Skeletal muscle cell (primary cell): Measurements from ENCODE around the gene UBTD1.
"Not testable (repeated sequence)": the region's sequence is repeated elsewhere in the genome, so short reads cannot be mapped to it uniquely, and the experiment has no call there.

ENCODE experiments used
- DNase-seq: peaks from one replicate; pipeline ENCODE4 v3.0.0-alpha.2; 2010; ENCODE audit warnings: low read depth
- H3K4me3 ChIP-seq: 2 replicates; pipeline ENCODE4 v1.5.1; 2011; ENCODE audit warnings: low read depth, mild to moderate bottlenecking, control low read depth, low read length, moderate library complexity

UBTD1 gene

DNA sequence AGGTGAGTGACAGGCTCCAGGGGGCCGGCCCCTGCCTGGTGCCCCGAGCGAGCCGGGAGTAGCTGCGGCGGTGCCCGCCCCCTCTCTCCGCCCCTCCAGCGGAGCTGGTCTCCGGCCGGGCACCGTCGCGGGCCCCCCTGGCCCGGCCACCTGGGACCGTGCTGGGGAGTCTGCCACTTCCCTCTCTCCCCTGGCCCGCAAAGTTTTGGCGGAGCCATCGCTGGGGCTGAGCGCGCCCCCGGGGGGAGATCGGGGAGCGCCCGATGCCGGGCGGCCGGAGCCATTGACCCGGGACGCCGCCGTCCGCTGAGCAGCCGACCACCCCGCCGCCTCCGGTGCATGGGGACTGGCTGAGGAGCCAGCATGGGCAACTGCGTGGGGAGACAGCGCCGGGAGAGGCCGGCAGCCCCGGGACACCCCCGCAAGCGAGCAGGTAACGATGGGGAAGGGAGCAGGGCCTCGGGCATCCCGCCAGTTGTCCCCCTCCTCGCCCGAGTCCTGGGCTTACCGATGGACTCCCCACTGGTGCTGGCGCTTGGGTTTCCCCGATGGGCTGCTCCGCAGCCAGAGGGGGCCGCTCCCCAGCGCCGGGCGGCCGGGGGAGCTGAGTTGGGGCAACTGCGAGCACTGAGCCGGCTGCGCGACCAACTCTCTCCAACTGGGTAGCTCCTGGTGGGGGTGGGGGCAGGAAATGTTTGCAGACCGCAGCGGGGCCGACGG, at the start of gene UBTD1:
Gene UBTD1 (plus strand): TSS at position 84 of the 720 bp plus-strand sequence. CDS start 280 bp downstream, at position 364.
- peak within 1 kb of the TSS; percentile 99 for H3K4me3 ChIP-seq
- DNase-seq: no peak

DNA sequence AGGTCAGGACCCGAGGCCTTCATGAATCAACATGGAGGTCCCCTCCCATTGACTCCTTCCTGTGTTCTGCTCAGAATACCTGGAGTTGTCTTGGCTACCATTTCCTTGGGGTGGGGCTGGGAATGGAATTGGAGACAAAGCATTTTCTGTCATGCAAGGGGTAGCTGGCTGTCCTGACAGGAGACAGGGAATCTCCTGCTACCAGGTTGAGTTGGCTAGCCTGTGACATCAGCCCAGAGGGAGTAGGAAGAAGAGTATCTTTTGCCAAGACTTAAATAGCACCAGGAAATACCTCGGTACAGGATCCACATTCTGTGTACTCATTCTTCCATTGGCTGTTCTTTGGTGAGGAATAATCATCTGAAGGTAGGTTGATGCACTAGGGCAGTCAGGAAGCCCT, 47.9 kb upstream of the UBTD1 start:
- no peak for DNase-seq

GRCh38 chr10:97451605-97452004, 47.1 kb upstream of the UBTD1 start:
- no peak for DNase-seq
- no peak overlapping the region for H3K4me3 ChIP-seq

More for the DNA sequence above, 47.9 kb upstream of the UBTD1 start:
- no peak overlapping the region for H3K4me3 ChIP-seq

GRCh38 chr10:97452352-97452751, 46.4 kb upstream of the UBTD1 start:
- no peak overlapping the region for H3K4me3 ChIP-seq
- no peak for DNase-seq

- DNase-seq: no peak
- H3K4me3 ChIP-seq: no peak overlapping the region
Observed at GRCh38 chr10:97454330-97455036, 44.2 kb upstream of the UBTD1 start.

GRCh38 chr10:97456034-97456685, 42.6 kb upstream of the UBTD1 start:
- DNase-seq: no peak

DNA sequence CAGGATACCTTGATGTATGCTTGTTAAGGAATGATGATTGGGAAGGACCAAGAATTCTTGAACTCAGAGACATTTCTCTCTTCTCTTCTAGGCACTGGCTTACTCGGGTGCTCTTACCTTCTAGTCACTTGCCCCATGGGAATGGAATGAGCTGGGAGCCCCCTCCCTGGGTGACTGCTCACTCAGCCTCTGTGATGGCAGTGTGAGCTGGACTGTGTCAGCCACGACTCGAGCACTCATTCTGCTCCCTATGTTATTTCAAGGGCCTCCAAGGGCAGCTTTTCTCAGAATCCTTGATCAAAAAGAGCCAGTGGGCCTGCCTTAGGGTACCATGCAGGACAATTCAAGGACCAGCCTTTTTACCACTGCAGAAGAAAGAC, 42.0 kb upstream of the UBTD1 start:
- no peak for DNase-seq
- H3K4me3 ChIP-seq: no peak overlapping the region

More at GRCh38 chr10:97456034-97456685, 42.6 kb upstream of the UBTD1 start:
- H3K4me3 ChIP-seq: no peak overlapping the region

DNA sequence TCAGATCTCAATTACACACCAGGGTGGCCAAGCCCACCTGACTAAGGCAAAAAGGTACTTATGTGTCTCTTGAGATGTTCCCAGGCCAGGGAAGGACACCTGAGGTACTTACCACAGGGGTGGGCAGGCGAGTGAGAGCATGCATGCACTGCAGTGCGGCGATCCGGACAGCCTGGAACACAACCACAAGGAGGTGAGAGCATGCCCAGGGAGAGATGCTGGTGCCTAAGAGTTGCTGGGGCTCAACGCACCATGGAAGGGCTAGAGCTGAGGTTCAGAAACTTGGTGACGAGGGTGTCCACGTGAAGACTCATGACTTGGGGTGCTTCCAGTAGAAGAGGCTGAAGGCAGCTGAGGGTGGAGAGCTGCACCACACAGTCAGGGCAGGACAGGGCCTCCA, 39.6 kb upstream of the UBTD1 start:
- no peak overlapping the region for H3K4me3 ChIP-seq
- no peak for DNase-seq

DNA sequence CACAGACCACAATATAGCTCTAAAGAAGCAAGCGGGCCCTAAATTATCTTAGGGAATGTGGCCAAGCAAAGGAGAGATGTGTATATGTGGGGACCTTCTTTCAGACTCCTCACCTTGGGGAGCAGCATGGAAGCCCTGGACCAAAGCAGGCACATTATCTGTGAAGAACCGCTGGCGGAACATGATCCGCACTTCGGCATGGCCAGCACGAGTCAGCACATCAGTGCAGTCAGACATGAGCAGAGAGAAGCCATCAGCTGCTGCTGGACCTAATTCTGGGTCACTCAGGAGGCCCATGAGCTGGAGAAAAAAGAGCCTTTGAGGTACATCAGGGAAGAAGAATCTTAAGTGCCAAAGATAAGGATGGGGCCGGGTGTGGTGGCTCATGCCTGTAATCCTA, 38.8 kb upstream of the UBTD1 start:
- no peak for DNase-seq
- H3K4me3 ChIP-seq: no peak overlapping the region

DNA sequence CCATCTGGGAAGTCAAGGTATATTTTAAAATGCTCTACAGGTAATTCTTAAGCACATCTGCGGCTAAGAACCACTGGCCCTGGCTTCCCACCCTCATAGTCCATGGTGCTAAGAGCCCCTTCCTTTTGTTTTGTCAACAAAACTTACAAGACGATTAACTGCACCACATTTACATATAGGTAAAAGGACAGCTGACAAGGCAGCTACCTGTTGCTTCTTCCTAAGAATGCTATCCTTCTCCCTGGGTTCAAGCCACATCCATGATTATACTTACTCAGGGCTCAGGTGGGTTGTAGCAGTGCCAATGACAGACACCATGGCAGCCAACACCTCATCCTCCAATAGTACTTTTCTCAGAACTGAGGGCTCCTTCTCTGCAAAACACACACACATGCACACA, 36.4 kb upstream of the UBTD1 start:
- no peak for DNase-seq
- no peak overlapping the region for H3K4me3 ChIP-seq

DNA sequence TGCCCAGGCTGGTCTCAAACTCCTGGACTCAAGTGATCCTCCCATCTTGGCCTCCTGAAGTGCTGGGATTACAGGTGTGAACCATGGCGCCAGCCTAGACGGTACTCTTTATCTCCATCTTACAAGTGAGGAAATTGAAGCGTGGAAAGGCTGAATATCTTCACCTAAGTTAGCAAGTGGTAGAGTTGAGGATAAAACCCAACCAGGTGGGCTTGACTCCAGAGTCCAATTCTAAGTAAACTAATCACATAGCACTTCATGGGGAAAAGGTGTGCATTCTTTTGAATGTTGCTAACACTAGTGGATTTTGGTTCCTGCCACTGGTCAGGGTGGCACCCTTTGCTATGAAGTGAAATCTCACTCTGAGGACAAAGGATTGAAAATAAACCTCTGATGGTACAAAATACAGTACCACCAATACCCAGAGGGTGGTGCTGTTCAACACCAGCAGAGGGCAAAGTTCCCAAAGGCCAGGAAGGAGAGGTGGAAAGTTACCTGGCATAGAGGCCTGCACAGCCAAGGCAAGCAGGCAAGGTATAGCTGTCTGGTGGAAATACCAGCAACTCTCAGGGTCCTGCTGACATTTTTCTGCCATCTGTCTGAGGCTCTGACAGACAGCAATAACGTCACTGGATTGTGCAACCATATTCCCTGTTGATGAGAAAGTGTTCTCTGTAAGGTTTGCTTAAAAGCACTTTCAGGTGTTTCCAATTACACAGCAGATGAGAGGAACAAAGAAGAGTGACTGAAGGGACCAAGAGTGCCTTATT, 35.2 kb upstream of the UBTD1 start:
- DNase-seq: peak; percentile 63
- H3K4me3 ChIP-seq: no peak overlapping the region

GRCh38 chr10:97464226-97464625, 34.5 kb upstream of the UBTD1 start:
- no peak overlapping the region for H3K4me3 ChIP-seq
- DNase-seq: no peak

- H3K4me3 ChIP-seq: no peak overlapping the region
- no peak for DNase-seq
Observed at GRCh38 chr10:97465982-97466381, 32.7 kb upstream of the UBTD1 start.

DNA sequence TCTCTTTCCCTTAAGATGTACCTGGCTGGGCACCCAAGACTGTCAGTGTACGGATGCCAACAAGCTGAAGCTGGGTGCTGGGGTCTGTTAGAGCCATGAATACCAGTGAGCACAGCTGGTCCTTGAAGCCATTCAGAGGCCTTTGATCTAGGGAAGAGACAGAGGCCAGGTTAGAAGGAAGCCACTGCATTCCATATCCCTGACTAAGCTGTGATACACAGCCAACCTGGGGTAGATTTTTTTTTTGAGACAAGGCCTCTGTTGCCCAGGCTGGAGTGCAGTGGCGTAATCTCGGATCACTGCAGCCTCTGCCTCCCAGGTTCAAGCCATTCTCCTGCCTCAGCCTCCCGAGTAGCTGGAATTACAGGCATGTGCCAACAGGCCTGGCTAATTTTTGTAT, 32.0 kb upstream of the UBTD1 start:
- H3K4me3 ChIP-seq: no peak overlapping the region
- no peak for DNase-seq

DNA sequence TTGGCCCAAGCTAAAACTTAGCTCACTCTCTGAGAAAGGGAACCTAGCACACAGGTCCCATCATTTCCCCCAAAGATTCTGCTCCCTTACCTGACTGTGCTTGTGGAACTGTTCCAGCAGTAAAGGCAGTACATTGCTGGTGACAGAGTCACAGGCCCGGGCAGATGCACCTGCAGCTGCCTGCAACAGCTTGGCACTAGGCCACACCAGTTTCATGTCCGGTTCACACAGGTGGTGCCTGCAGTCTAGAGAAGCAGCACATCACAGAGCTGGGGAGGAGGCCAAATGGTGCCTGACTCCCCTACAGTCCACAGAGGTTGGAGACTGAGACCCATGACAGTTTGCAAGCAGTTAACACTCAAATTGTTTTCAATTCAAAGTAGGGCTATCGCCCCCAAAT, 30.6 kb upstream of the UBTD1 start:
- no peak for DNase-seq
- no peak overlapping the region for H3K4me3 ChIP-seq

DNA sequence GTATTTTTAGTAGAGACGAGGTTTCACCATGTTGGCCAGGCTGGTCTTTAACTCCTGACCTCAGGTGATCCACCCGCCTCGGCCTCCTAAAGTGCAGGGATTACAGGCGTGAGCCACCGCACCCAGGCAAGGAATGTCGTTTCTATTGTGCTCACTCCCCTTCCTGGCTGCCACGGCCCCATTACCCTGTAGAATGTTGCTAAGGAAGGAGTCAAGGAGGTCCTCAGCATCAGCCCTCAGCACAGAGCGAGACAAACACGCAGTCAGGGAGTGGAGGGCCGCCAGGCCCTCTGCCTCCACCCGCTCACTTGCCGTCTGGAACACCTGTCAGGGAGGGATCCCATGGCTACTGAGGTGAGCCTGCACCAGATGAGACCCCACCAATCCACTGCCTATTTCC, 29.9 kb upstream of the UBTD1 start:
- not testable (repeated sequence) for H3K4me3 ChIP-seq, DNase-seq

DNA sequence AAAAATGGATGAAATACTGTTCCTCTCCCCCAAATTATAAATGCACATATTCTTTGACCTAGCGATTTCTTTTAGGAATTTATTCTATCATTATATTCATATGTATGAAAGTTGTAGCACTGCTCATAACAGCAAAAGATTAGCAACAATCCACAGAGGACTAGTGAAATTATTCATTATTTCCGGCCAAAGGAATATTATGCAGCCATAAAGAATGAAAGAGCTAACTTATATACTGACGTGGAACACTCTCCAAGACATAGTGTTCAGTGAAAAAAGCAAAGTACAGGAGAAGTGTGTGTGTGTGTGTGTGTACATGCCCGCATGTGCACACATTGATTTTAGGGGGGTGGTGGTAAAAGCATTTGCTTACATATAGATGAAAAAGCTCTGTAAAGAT, 23.8 kb upstream of the UBTD1 start:
- H3K4me3 ChIP-seq: no peak overlapping the region
- no peak for DNase-seq

DNA sequence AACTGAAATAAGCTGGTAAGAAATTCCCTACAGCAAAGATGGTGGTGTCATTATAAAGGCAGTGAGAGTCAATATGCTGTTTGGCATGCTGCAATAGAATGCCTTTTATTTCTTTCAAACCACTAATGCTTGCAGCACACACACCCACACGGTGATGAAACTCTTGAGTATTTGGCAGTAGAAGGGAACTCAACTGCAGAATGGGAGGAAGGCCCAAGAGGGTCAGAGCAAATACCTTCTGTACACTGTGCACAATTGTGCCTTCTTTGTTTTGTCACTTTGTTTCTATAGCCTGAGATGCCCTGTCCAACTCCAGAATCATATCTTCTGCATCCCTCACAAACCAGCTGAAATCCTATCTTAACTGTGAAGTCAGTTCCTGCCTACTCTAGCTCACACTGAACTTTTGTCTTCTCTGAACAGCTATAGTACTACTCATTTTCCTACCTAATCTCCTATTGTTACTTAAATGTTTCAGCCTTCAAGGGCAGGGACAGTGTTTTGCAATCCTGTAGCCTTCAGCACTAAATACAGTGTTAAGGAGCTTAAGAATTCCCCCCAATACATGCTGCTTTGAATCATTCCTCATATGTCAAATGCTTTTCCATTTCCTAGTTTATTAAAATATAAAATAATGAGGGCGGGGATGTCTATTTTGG, 22.7 kb upstream of the UBTD1 start:
- DNase-seq: peak; percentile 72
- no peak overlapping the region for H3K4me3 ChIP-seq

DNA sequence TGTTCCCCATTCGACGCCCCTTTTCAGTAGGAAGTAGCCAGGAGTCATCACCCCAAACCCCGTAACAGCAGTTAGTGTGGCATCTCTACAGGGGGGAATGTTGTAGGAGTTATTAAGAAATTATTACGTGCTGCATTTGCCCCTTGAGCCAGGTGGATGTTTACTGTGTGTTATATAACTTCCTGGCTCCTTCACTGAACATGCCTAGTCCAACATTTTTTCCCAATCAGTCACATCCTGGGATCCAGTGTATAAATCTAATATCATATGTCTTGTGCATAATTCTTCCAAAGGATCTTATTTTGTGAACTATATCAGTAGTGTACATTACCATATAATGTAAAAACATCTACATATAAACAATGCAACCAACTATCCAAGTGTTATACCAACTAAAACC, 19.3 kb upstream of the UBTD1 start:
- DNase-seq, H3K4me3 ChIP-seq: not testable (repeated sequence)
